ENCODE measurements around the gene PRTG.

PRTG gene

DNA sequence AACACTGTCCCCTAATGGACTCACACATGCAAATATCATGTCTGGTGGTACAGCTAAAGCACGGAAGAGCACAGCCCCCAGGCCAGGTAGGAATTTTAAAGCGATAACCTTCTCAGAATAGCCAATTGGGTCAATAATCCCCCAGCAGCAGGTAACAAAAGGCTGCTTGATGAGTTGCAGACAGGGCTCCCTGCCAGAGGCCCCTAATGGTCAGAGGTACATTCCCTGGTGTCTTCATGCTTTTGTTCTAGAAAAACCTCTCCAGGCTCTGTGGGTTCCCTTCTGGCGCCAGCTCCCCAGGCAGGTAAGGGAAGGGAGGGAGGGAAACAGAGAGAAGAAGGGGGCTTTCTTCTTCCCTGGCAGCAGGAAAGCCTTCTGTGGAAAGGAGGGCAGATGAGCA, 43.4 kb upstream of the PRTG start:
- no peak for TF ChIP-seq FOXP2 (optimal IDR thresholded peaks at IDR 0.05; ENCODE audit: borderline replicate concordance, extremely low read depth, extremely low read length, insufficient read depth)
- TF ChIP-seq POLR2AphosphoS5 (IDR thresholded peaks at IDR 0.05; ENCODE audit: low read depth, low read length) = no peak
- TF ChIP-seq, protein P1, sequence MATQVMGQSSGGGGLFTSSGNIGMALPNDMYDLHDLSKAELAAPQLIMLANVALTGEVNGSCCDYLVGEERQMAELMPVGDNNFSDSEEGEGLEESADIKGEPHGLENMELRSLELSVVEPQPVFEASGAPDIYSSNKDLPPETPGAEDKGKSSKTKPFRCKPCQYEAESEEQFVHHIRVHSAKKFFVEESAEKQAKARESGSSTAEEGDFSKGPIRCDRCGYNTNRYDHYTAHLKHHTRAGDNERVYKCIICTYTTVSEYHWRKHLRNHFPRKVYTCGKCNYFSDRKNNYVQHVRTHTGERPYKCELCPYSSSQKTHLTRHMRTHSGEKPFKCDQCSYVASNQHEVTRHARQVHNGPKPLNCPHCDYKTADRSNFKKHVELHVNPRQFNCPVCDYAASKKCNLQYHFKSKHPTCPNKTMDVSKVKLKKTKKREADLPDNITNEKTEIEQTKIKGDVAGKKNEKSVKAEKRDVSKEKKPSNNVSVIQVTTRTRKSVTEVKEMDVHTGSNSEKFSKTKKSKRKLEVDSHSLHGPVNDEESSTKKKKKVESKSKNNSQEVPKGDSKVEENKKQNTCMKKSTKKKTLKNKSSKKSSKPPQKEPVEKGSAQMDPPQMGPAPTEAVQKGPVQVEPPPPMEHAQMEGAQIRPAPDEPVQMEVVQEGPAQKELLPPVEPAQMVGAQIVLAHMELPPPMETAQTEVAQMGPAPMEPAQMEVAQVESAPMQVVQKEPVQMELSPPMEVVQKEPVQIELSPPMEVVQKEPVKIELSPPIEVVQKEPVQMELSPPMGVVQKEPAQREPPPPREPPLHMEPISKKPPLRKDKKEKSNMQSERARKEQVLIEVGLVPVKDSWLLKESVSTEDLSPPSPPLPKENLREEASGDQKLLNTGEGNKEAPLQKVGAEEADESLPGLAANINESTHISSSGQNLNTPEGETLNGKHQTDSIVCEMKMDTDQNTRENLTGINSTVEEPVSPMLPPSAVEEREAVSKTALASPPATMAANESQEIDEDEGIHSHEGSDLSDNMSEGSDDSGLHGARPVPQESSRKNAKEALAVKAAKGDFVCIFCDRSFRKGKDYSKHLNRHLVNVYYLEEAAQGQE (IDR thresholded peaks at IDR 0.05; ENCODE audit: insufficient read depth in 1 of 2, low read depth in 2 of 2, low read length in 2 of 2) = no peak
- no peak for TF ChIP-seq SIN3A (IDR thresholded peaks at IDR 0.05; ENCODE audit: borderline replicate concordance, insufficient read depth, low read length)

DNA sequence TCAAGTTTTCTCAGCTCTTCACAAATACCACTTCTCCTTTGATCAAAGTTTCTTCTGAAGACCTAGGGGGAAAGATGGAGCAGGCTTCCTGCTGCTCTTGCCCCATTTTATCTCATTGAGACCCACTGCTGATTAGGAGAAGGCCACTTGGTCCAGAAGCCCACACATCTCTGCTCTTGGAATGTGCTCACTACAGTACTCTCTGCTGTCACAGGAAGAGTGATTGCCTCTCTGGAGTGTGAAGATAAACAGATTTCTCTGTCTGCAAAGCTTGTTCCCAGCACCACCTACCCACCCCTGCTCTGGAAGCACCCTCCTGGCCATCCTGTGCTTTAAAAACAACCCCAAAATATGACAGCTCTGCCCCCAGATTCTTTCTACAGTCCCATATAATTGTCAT, 41.3 kb upstream of the PRTG start:
- TF ChIP-seq, protein P1 (IDR thresholded peaks at IDR 0.05; ENCODE audit: insufficient read depth in 1 of 2, low read depth in 2 of 2, low read length in 2 of 2) = no peak
- no peak for TF ChIP-seq TAF1 (IDR thresholded peaks at IDR 0.05; ENCODE audit: borderline replicate concordance, insufficient read depth, low read length)

DNA sequence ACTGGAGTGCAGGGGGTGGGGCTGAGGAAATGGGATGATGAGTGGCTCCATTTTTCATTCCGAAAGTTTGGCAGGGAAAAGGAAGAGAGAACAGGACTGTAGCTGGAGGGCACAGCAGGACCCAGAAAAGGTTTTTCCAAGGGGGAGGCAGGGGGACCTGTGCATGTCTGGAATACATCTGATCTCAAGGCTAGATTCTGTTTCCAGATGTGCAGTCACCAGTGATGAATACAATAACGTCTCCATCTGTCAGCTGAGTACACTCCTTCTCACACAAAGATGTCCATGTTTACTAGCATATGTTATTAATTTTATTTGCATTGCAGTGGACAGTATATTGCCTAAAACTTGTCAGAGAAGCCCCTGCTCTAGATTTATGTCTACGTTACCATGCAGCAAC, 39.9 kb upstream of the PRTG start:
- TF ChIP-seq TAF1 (IDR thresholded peaks at IDR 0.05; ENCODE audit: borderline replicate concordance, insufficient read depth, low read length) (no peak), POLR2AphosphoS5 (IDR thresholded peaks at IDR 0.05; ENCODE audit: low read depth, low read length) (no peak), SIN3A (IDR thresholded peaks at IDR 0.05; ENCODE audit: borderline replicate concordance, insufficient read depth, low read length) (no peak), FOXP2 (optimal IDR thresholded peaks at IDR 0.05; ENCODE audit: borderline replicate concordance, extremely low read depth, extremely low read length, insufficient read depth) (no peak)
- TF ChIP-seq, protein P1 (IDR thresholded peaks at IDR 0.05; ENCODE audit: insufficient read depth in 1 of 2, low read depth in 2 of 2, low read length in 2 of 2) = no peak

DNA sequence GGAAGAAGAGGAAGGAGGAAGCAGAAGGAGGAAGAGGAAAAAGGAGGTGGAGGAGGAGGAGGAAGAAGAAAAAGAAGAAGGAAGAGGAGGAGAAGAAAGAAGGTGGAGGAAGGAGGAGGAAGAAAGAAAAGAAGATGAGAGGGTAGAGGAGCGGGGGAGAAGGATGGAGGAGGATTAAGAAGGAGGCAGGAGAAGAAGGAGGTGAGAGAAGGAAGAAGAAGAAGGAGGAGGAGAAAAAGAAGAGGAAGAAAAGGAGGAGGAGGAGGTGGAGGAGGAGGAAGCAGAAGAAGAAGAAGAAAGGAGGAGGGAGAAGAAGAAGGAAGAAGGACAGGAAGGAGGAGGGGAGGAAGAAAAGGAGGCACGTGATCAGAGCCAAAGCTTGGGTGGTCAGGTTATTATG, 37.3 kb upstream of the PRTG start:
- TF ChIP-seq POLR2AphosphoS5 (IDR thresholded peaks at IDR 0.05; ENCODE audit: low read depth, low read length) (no peak), TAF1 (IDR thresholded peaks at IDR 0.05; ENCODE audit: borderline replicate concordance, insufficient read depth, low read length) (no peak), FOXP2 (optimal IDR thresholded peaks at IDR 0.05; ENCODE audit: borderline replicate concordance, extremely low read depth, extremely low read length, insufficient read depth) (no peak), SIN3A (IDR thresholded peaks at IDR 0.05; ENCODE audit: borderline replicate concordance, insufficient read depth, low read length) (no peak)
- TF ChIP-seq, protein P1 (IDR thresholded peaks at IDR 0.05; ENCODE audit: insufficient read depth in 1 of 2, low read depth in 2 of 2, low read length in 2 of 2) = no peak

DNA sequence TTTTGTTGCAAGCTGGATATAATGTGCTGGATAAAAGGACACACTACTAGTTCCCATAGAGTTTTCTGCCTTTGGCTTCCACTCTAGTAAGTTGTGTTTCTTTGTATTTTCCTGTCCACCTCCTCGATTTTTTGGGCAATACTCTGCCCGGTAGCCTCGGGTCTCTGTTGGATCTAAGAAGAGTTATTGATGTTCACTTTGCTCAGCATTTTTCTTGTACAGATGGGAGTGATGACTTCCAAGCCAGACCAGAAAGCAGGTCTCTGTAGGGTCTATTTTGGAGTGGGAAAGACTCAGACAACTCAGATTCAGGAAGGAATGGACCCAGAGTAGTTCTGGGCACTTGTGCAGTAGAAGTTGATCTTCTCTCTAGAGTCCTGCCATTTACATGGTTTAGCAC, 36.0 kb upstream of the PRTG start:
- TF ChIP-seq FOXP2 (optimal IDR thresholded peaks at IDR 0.05; ENCODE audit: borderline replicate concordance, extremely low read depth, extremely low read length, insufficient read depth) = no peak
- TF ChIP-seq, protein P1 (IDR thresholded peaks at IDR 0.05; ENCODE audit: insufficient read depth in 1 of 2, low read depth in 2 of 2, low read length in 2 of 2) = no peak
